CD14-positive monocyte (primary cell): ENCODE data around the gene MMP15. TPM values are rescaled to one million over a fixed set of nuclear protein-coding genes. Genes with fewer than 3 reads are reported as not detected.

Experiments
- DNase-seq, 3 donors: peaks; one replicate each; pipeline ENCODE4 v3.0.0-alpha.2; 2011 to 2022
- H2AFZ ChIP-seq: 2 replicates; pipeline ENCODE4 v1.6.0; 2012; ENCODE audit warnings: mild to moderate bottlenecking, low read depth, low read length, inconsistent platforms; ENCODE audit not compliant: insufficient read depth, poor library complexity, severe bottlenecking
- H3K27ac ChIP-seq, 2 donors: 1 replicate in 1 of 2; 2 replicates in 1 of 2; pipeline ENCODE4 v1.5.1; 2012 to 2013; ENCODE audit warnings: low read length in 2 of 2, control low read depth in 1 of 2, inconsistent platforms in 1 of 2, low read depth in 1 of 2, mild to moderate bottlenecking in 1 of 2
- H3K27me3 ChIP-seq, 2 donors: one replicate each; pipeline versions ENCODE4 v1.6.0 to v1.6.1; 2011 to 2013; ENCODE audit warnings: low read length in 2 of 2; ENCODE audit not compliant: control insufficient read depth in 2 of 2, insufficient read depth in 2 of 2
- H3K36me3 ChIP-seq, 2 donors: replicated peaks in 1 of 2; 1 replicate in 1 of 2; 2 replicates in 1 of 2; pipeline versions ENCODE4 v1.5.1 to v1.6.1; 2012 to 2013; ENCODE audit warnings: low read length in 2 of 2, control low read depth in 1 of 2, inconsistent platforms in 1 of 2, mild to moderate bottlenecking in 1 of 2; ENCODE audit not compliant: insufficient read depth in 2 of 2, control insufficient read depth in 1 of 2
- H3K4me1 ChIP-seq, 2 donors: 1 replicate in 1 of 2; 2 replicates in 1 of 2; pipeline versions ENCODE4 v1.5.1 to v1.6.1; 2012 to 2013; ENCODE audit warnings: low read length in 2 of 2, control low read depth in 1 of 2, inconsistent platforms in 1 of 2, mild to moderate bottlenecking in 1 of 2, moderate library complexity in 1 of 2; ENCODE audit not compliant: insufficient read depth in 2 of 2, control insufficient read depth in 1 of 2
- H3K4me2 ChIP-seq: replicated peaks from 2 replicates; pipeline ENCODE3; 2012; ENCODE audit warnings: low read length, moderate library complexity, mild to moderate bottlenecking; ENCODE audit not compliant: poor library complexity, severe bottlenecking; ENCODE audit errors: extremely low read depth
- H3K4me3 ChIP-seq, 3 experiments: fragments of 200-600 bp in 1 of 3; sonication (generic) in 1 of 3; replicated peaks in 1 of 3; 1 replicate in 2 of 3; 2 replicates in 1 of 3; pipeline ENCODE4 v1.5.1; 2011 to 2013; ENCODE audit warnings: low read length in 3 of 3, mild to moderate bottlenecking in 3 of 3, control low read depth in 2 of 3, low read depth in 2 of 3, inconsistent platforms in 1 of 3, moderate library complexity in 1 of 3
- H3K79me2 ChIP-seq: 2 replicates; pipeline ENCODE4 v1.6.0; 2012; ENCODE audit warnings: mild to moderate bottlenecking, control low read depth, inconsistent platforms, low read length, moderate library complexity; ENCODE audit not compliant: insufficient read depth
- H3K9ac ChIP-seq: 2 replicates; pipeline ENCODE4 v1.6.0; 2017; ENCODE audit warnings: low read length, mild to moderate bottlenecking; ENCODE audit not compliant: insufficient read depth, poor library complexity, severe bottlenecking
- H3K9me3 ChIP-seq, 2 donors: replicated peaks in 1 of 2; 1 replicate in 1 of 2; 2 replicates in 1 of 2; pipeline versions ENCODE4 v1.5.1 to v1.6.1; 2012 to 2013; ENCODE audit warnings: low read length in 2 of 2, control low read depth in 1 of 2; ENCODE audit not compliant: control insufficient read depth in 1 of 2, insufficient read depth in 1 of 2
- H4K20me1 ChIP-seq: 2 replicates; pipeline ENCODE4 v1.6.0; 2012; ENCODE audit warnings: mild to moderate bottlenecking, low read length, control low read depth, moderate library complexity; ENCODE audit not compliant: insufficient read depth
- H3K27ac Mint-ChIP-seq, 7 donors: one replicate each; pipeline ENCODE4 v1.8.0; 2020; ENCODE audit warnings: mild to moderate bottlenecking in 7 of 7, mixed read lengths in 7 of 7, moderate library complexity in 6 of 7, inconsistent platforms in 2 of 7
- H3K27me3 Mint-ChIP-seq, 3 donors: one replicate each; pipeline ENCODE4 v1.8.0; 2021 to 2022; ENCODE audit warnings: low read depth in 3 of 3, mild to moderate bottlenecking in 3 of 3, mixed read lengths in 3 of 3, moderate library complexity in 3 of 3, inconsistent platforms in 1 of 3
- H3K36me3 Mint-ChIP-seq, 2 donors: one replicate each; pipeline ENCODE4 v1.8.0; 2020; ENCODE audit warnings: mixed read lengths in 2 of 2, inconsistent platforms in 1 of 2, mild to moderate bottlenecking in 1 of 2
- H3K4me1 Mint-ChIP-seq: one replicate; pipeline ENCODE4 v1.8.0; 2020; ENCODE audit warnings: mild to moderate bottlenecking, mixed read lengths
- H3K4me3 Mint-ChIP-seq, 2 donors: one replicate each; pipeline ENCODE4 v1.8.0; 2020; ENCODE audit warnings: mild to moderate bottlenecking in 2 of 2, mixed read lengths in 2 of 2, moderate library complexity in 1 of 2
- H3K9me3 Mint-ChIP-seq, 7 donors: one replicate each; pipeline ENCODE4 v1.8.0; 2020 to 2022; ENCODE audit warnings: mixed read lengths in 7 of 7, mild to moderate bottlenecking in 6 of 7, moderate library complexity in 6 of 7, inconsistent platforms in 2 of 7
- WGBS: methylation state at CpG from one replicate; pipeline ENCODE4 v1.1.5; 2013; ENCODE audit warnings: missing lambda C conversion rate; ENCODE audit not compliant: insufficient coverage; 5-methylcytosine and 5-hydroxymethylcytosine counted together
- intact Hi-C, 2 donors: fragments of 100-400 bp; cut with micrococcal nuclease; formaldehyde crosslinking; loops; one replicate each; pipeline versions ENCODE4 v1.15.0 to v1.15.1; 2023
- polyA plus RNA-seq, 3 donors: library from polyadenylated mRNA; depleted of rRNA in 1 of 3; unstranded in 2 of 3; stranded (reverse) in 1 of 3; fragments of 300-500 nt in 2 of 3; fragments of >200 nt in 1 of 3; fragmentation: Illumina TruSeq in 2 of 3; gene quantifications; 1 replicate in 2 of 3; 2 replicates in 1 of 3; pipeline ENCODE4 v1.2.3, GENCODE V29; 2012 to 2021
- TF ChIP-seq, protein P1 (sequence below): fragments of 200-600 bp; IDR thresholded peaks from one replicate; pipeline ENCODE4 v1.8.0; 2022; ENCODE audit warnings: antibody characterized with exemption, mild to moderate bottlenecking

MMP15 gene
- polyA plus RNA-seq, 3 donors: not detected

DNA sequence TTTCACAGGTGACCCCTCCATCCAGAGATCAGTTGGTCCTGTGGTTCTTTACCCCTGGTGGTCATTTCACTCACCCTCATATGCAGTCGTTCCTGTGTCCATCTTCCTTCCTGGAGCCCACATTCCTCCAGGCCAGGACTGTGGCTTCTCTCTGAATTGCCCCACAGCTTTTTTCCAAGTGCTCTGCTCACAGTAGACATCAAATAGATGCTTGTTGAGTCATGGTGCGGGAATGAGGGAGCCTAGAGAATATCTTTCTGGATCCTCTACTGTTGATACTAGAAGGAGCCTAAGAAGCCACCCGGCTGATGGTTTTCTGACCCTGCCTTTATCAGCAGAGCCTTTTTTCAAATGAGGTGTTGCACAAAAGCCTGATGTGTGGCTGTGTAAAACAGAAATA is 13.9 kb upstream of the MMP15 start:
- DNase-seq: no peak
- H4K20me1 ChIP-seq: peaks cover 8% of the 10 kb centered on the region
- peaks cover 0 to 1% (median 0%) of the 10 kb centered on the region in 3 donors for H3K27me3 Mint-ChIP-seq
- peaks cover 15% of the 10 kb centered on the region for H3K79me2 ChIP-seq
- H3K9ac ChIP-seq: no peak overlapping the region
- 100% methylated on average over 1 of the region's 3 CpGs for WGBS
- no peak overlapping the region for H3K4me2 ChIP-seq
- H3K4me1 Mint-ChIP-seq: peaks cover 4% of the 10 kb centered on the region
- no peak overlapping the region for H3K4me3 Mint-ChIP-seq
- H3K9me3 Mint-ChIP-seq: peaks cover 0 to 1% (median 0%) of the 10 kb centered on the region in 7 donors
- intact Hi-C loops: loop anchor here (10.0 kb wide), 1 partner anchor 113 kb away; the partner anchor contains the start of gene CFAP20 (in 2 of the 2)
- peaks cover 0 to under 1% of the 10 kb centered on the region in 2 donors for H3K9me3 ChIP-seq
- H3K36me3 ChIP-seq: peaks cover 52 to 80% of the 10 kb centered on the region in 2 donors
- no peaks in the 10 kb centered on the region for H3K4me1 ChIP-seq
- H3K27me3 ChIP-seq: no peaks in the 10 kb centered on the region
- TF ChIP-seq, protein P1, sequence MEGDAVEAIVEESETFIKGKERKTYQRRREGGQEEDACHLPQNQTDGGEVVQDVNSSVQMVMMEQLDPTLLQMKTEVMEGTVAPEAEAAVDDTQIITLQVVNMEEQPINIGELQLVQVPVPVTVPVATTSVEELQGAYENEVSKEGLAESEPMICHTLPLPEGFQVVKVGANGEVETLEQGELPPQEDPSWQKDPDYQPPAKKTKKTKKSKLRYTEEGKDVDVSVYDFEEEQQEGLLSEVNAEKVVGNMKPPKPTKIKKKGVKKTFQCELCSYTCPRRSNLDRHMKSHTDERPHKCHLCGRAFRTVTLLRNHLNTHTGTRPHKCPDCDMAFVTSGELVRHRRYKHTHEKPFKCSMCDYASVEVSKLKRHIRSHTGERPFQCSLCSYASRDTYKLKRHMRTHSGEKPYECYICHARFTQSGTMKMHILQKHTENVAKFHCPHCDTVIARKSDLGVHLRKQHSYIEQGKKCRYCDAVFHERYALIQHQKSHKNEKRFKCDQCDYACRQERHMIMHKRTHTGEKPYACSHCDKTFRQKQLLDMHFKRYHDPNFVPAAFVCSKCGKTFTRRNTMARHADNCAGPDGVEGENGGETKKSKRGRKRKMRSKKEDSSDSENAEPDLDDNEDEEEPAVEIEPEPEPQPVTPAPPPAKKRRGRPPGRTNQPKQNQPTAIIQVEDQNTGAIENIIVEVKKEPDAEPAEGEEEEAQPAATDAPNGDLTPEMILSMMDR: no peak
- no peak overlapping the region for H2AFZ ChIP-seq
- H3K36me3 Mint-ChIP-seq: peaks cover 61 to 71% of the 10 kb centered on the region in 2 donors
- no peak overlapping the region for H3K27ac ChIP-seq
- H3K4me3 ChIP-seq: no peak overlapping the region
- H3K27ac Mint-ChIP-seq: peak overlapping the region in 1 of 7 donors; percentile 9

DNA sequence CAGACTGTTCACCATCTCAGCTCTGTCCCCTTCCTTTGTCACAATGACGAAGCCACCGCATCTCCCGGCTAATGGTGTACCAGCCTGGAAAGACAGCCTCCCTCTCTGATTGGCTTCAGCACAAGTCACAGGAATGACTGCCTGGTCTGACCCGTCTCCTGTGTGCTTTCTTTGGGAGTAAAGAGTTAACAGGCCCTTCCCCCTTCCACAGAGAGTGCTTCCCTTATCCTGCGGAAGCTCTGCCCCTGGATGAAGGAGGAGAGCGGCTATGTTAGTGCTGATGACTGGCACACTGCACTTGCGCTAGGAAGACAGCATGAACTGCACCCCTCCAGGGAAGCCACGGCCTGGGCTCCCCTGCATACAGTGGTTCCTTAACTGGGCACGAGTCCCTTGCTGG is 13.1 kb upstream of the MMP15 start:
- WGBS: 85% methylated on average over 4 of the region's 9 CpGs
- Histone ChIP-seq H3K79me2 (peaks cover 8% of the 10 kb centered on the region), H3K4me3 (no peak overlapping the region), H3K27ac (no peak overlapping the region), H2AFZ (no peak overlapping the region), H4K20me1 (peaks cover 8% of the 10 kb centered on the region), H3K4me2 (no peak overlapping the region), H3K9me3 (no peaks in the 10 kb centered on the region), H3K9ac (no peak overlapping the region), H3K36me3 (peaks cover 51 to 80% of the 10 kb centered on the region in 2 donors), H3K4me1 (no peaks in the 10 kb centered on the region), H3K27me3 (no peaks in the 10 kb centered on the region)
- DNase-seq: no peak
- Mint-ChIP-seq H3K27me3 (peaks cover 0 to 1% (median 0%) of the 10 kb centered on the region in 3 donors), H3K4me3 (no peak overlapping the region), H3K27ac (no peak overlapping the region), H3K4me1 (peaks cover 4% of the 10 kb centered on the region), H3K36me3 (peaks cover 57 to 64% of the 10 kb centered on the region in 2 donors), H3K9me3 (no peaks in the 10 kb centered on the region)
- TF ChIP-seq, protein P1: no peak
- intact Hi-C loops: loop anchor here (10.0 kb wide), 1 partner anchor 112 kb away; the partner anchor contains the start of gene CFAP20 (in 2 of the 2)
